Bronchial epithelial cell (primary cell): ENCODE results near the gene CAMTA1. TPM values are rescaled to one million over a fixed set of nuclear protein-coding genes. Genes with fewer than 3 reads are reported as not detected.

ENCODE experiments used
- DNase-seq: peaks from one replicate; pipeline ENCODE4 v3.0.0-alpha.2; 2010; ENCODE audit warnings: low read depth
- FAIRE-seq: peaks from 2 replicates; lab custom pipeline; 2011; peaks lifted over from hg19 to GRCh38; lab: Jason Lieb, UNC
- H3K27me3 ChIP-seq: 2 replicates; pipeline ENCODE4 v1.5.1; 2011; ENCODE audit warnings: low read length; ENCODE audit not compliant: control insufficient read depth, insufficient read depth
- H3K36me3 ChIP-seq: 2 replicates; pipeline ENCODE4 v1.5.1; 2011; ENCODE audit warnings: low read length; ENCODE audit not compliant: control insufficient read depth, insufficient read depth
- H3K4me3 ChIP-seq: 2 replicates; pipeline ENCODE4 v1.5.1; 2011; ENCODE audit warnings: mild to moderate bottlenecking, low read depth, low read length, control low read depth
- total RNA-seq: library from RNA; depleted of rRNA; stranded (reverse); fragments of >200 nt; gene quantifications from 2 replicates; pipeline ENCODE4 v1.2.1, GENCODE V29; 2014
- TF ChIP-seq, protein P1 (sequence below): IDR thresholded peaks from 2 replicates; pipeline ENCODE4 v1.5.1; 2011; ENCODE audit warnings: mild to moderate bottlenecking, moderate library complexity, low read length, control low read depth, inconsistent platforms; ENCODE audit not compliant: insufficient read depth, severe bottlenecking

CAMTA1 gene
- total RNA-seq, 1 donor from 2014 or later: 68.2 TPM

DNA sequence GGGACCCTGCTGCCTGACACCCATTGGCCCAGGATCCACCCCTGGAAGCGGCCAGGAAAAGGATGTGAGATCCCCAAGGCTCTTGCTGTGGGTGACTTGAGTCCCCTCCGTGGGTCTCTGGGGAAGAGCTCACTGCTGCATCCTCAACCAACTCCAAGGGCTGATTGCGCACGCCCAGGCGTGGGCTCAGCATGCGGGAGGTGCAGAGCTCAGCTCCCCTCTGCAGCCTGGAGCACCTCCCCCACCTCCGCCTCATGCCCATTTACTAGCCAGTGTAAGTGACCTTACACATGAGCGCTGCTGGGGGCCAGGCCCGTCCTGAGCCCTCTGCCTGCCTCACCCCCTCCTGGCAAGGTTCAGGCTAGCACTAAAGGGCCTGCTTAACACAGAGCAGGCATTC, 847.4 kb downstream of the CAMTA1 start:
- DNase-seq: no peak
- no peaks in the 10 kb centered on the region for H3K36me3 ChIP-seq
- no peaks in the 10 kb centered on the region for H3K27me3 ChIP-seq
- no peak overlapping the region for H3K4me3 ChIP-seq
- FAIRE-seq: no peak
- TF ChIP-seq, protein P1, sequence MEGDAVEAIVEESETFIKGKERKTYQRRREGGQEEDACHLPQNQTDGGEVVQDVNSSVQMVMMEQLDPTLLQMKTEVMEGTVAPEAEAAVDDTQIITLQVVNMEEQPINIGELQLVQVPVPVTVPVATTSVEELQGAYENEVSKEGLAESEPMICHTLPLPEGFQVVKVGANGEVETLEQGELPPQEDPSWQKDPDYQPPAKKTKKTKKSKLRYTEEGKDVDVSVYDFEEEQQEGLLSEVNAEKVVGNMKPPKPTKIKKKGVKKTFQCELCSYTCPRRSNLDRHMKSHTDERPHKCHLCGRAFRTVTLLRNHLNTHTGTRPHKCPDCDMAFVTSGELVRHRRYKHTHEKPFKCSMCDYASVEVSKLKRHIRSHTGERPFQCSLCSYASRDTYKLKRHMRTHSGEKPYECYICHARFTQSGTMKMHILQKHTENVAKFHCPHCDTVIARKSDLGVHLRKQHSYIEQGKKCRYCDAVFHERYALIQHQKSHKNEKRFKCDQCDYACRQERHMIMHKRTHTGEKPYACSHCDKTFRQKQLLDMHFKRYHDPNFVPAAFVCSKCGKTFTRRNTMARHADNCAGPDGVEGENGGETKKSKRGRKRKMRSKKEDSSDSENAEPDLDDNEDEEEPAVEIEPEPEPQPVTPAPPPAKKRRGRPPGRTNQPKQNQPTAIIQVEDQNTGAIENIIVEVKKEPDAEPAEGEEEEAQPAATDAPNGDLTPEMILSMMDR: no peak

DNA sequence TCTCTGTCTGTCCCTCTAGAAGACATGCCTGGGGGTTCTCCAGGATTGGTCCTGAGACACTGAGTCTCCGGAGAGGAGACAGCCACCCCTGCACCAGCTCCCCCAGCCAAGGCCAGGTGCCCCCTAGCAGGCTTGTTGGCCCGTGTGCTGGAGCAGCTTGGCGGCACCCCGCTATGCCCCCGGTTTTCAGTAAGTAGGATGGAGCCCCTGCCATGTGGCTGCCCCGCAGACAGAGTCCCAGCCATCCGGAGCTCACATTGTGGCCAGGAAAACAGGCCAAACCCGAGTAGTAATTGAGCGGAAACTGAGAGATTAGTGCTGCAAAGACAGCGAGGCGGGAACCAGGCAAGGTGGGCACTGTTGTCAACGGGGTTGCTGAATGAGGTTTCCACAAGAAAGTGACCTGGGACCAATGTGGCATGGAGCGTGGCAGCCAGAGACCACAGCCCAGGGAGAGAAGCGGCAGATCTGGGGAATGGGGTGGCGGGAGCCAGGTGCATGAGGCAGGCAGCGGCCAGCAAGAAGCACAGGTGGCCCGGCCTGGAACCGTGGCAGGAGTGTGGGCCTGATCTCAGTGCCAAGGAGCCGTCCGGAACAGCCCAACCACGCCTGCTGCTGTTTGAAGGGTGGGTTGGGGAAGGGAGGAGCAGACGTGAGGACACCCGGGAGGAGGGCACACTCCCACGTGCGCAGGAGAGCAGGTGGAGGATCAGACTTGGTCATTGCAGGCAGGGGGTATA, 848.4 kb downstream of the CAMTA1 start:
- TF ChIP-seq, protein P1: no peak
- DNase-seq (no peak), FAIRE-seq (no peak)
- Histone ChIP-seq H3K4me3 (no peak overlapping the region), H3K36me3 (no peaks in the 10 kb centered on the region), H3K27me3 (no peaks in the 10 kb centered on the region)

DNA sequence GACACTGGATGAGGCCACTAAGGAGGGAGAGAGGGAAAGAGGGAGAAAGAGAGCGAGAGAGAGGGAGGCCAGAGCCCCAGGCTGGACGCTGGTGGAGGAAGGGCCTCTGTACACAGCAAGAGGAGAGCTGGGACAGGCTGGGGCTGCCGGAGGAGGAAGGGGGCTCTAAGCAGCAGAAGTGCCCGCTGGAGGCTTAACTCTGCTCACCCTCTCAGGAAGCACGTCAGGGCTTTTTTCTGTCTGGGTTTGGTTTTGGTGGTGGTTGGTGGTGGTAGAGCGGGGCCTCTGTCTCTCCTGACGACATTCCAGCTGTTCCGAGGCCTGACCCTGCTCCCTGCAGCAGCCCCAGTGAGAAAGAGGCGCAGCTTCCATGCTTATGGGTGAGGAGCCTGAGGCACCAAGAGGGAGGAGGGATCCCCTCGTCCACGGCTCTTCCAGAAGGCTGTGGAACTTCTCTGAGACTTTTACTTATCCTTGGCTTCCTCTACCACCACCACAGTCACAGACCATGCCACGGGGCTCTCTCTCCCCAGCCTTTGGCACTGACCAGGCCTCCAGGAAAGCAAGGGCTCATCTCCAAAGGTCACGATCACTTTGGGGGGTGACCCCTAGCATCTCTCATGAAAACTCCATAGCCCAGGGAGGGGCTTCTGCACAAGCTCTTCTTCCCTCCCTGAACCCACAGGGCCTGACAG, 849.4 kb downstream of the CAMTA1 start:
- H3K27me3 ChIP-seq: no peaks in the 10 kb centered on the region
- no peak overlapping the region for H3K4me3 ChIP-seq
- H3K36me3 ChIP-seq: no peaks in the 10 kb centered on the region
- FAIRE-seq (no peak), DNase-seq (no peak)
- TF ChIP-seq, protein P1: no peak

DNA sequence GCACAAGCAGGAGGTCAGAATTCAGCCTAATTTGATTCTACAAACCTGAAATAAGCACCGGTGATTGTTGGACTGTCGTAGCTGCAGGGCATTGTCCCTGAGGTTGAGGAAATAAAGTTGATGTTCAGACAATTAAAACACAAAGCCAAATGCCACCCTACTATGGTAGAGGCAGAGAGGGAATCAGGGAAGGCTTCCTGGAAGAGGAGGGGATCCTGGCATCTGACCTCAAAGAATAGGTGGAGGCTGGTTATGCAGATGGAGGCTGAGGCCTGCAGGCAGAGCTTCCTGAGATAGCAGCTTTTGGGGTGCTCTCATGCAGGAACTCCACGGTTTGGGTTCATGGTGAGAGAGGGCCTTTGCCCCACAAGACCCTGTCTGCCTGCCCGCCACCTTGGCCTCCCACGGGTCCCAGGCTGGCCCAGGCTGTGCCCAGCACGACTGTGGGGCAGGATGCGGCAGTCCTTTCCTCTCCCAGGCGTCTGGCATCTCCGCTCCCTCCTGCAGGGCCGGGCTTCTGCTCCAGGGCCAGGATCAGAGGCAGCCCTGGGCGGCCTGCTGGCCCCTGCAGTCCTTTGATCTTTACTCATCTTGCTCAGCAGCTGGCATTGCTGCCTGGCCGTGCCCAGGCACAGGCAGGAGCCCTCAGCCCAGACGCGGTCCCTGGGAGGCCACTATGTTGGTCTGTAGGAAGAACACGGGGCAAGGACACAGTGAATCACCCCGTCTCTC, 851.7 kb downstream of the CAMTA1 start:
- FAIRE-seq: no peak
- H3K27me3 ChIP-seq: no peaks in the 10 kb centered on the region
- no peak overlapping the region for H3K4me3 ChIP-seq
- TF ChIP-seq, protein P1: no peak
- no peaks in the 10 kb centered on the region for H3K36me3 ChIP-seq
- DNase-seq: no peak

DNA sequence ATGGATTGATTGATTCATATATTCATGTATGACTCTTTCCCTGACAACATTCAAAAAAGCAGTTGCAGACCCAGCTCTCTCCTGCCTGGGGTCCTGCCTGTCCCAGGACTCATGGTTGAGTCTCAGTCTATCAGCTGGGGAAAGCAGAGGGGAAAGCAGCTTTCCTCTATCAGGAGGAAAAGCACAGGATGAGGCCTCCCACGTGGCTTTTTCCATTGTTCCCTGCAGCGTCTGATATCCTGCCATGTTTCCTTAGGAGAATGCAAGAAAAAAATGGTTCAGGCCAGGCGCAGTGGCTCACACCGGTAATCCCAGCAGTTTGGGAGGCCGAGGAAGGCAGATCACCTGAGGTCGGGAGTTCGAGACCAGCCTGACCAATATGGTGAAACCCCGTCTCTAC, 852.8 kb downstream of the CAMTA1 start:
- Histone ChIP-seq H3K36me3 (no peaks in the 10 kb centered on the region), H3K4me3 (no peak overlapping the region), H3K27me3 (no peaks in the 10 kb centered on the region)
- FAIRE-seq (no peak), DNase-seq (no peak)
- TF ChIP-seq, protein P1: no peak
